Erythroblast (primary cell): ENCODE results near the gene KRAS.

Experiments
- DNase-seq, 2 experiments: peaks; one replicate each; lab custom pipeline; 2025; lab: John Stamatoyannopoulos, UW
- GATA1 ChIP-seq: IDR thresholded peaks from 2 replicates; pipeline ENCODE4 v1.6.1; 2011; ENCODE audit warnings: low read depth, mild to moderate bottlenecking, control low read depth, low read length, moderate library complexity
- POLR2A ChIP-seq: IDR thresholded peaks from 2 replicates; pipeline ENCODE4 v1.6.1; 2011; ENCODE audit warnings: mild to moderate bottlenecking, low read length

The KRAS gene

GRCh38 chr12:25269701-25270100, 19.0 kb upstream of the KRAS start:
- DNase-seq, result no peak
- TF ChIP-seq POLR2A (no peak), GATA1 (no peak)

DNA sequence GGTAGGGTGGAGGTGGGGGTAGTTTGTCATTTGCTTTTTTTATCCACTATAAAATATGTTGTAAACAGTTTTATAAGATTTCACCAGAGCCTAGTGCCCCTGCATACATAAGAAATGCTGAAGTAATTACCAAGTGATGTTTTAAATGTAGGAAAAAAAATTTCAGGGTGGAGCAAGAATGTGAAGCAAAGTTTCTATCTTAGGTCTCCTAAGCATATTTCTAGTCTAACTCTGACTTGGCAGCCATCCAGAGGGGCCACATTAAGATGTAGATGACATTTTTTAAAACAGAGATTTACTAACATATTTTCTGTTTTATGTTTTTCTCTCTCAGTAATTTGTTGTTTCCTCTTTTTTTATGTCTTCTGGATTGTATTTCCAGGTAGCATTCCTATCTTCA, 15.8 kb upstream of the KRAS start:
- TF ChIP-seq GATA1 (no peak), POLR2A (no peak)
- DNase-seq, result peak in 1 of 2 experiments; percentile 22

DNA sequence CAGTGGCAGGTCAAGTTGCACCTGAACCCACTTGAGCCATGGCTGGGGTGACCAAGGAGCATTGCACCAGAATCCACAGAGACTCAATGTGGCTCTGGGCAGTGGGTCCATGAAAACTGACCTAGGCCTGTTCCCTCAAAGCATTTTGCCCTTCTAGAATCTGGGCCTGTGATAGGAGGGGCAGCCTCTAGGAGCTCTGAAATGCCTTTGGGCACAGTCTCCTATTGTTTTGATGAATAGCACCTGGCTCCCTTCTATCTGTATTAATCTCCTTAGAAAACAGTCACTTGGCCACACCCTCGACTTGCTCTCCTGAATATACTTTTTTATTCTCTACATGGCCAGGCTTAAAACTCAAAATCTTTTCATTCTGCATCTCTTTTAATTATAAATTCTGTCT, 14.1 kb upstream of the KRAS start:
- TF ChIP-seq GATA1, result no peak
- TF ChIP-seq POLR2A, result no peak
- no peak for DNase-seq

DNA sequence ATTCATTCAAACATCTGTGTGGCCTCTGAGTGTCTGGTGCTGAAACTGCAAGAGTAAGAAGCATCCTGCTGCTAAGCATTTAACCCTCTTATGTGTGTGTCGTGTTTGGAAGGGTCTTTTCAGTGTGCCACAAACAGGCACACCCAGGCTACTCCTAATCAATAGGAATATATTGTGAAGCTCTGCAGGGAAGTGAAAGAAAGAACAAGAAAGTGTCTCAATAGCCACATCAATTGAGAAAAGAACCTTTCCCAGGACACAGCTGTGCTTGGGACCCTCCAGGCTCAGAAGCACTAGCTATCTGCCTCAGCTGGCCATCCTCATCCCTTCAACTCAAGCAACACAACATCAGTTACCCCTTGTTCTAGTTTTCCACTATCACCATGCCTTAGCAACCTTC, 13.4 kb upstream of the KRAS start:
- DNase-seq, result no peak

GRCh38 chr12:25263594-25263993, 12.9 kb upstream of the KRAS start:
- DNase-seq, result no peak
- TF ChIP-seq GATA1, result no peak

More for the DNA sequence above, 13.4 kb upstream of the KRAS start:
- TF ChIP-seq POLR2A (no peak), GATA1 (no peak)

GRCh38 chr12:25262389-25263074, 11.8 kb upstream of the KRAS start:
- DNase-seq, result no peak

GRCh38 chr12:25257590-25258324, 7.0 kb upstream of the KRAS start:
- TF ChIP-seq POLR2A (no peak), GATA1 (no peak)
- no peak for DNase-seq

More at GRCh38 chr12:25262389-25263074, 11.8 kb upstream of the KRAS start:
- TF ChIP-seq POLR2A (no peak), GATA1 (no peak)

- no peak for TF ChIP-seq GATA1
- TF ChIP-seq POLR2A, result no peak
Measured at GRCh38 chr12:25256826-25257225, 6.1 kb upstream of the KRAS start.

DNA sequence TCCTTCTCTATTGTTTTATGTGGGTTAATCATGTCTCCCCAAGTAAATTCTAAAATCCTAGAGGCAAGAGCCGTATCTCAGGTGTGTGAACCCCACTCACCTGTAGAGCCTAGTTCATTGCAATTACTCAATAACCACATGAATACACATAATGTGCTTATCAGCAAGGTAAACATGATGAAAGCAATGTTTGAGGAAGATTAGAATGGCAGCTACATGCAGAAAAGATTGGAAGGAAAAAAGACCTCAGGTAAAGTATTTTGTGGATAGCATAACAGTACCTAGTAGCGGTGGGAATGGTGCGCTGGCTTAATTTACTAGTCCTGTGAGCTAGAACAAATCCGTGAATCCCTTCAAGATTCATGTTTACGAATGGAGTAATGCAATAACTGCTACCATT, 5.3 kb upstream of the KRAS start:
- no peak for DNase-seq
- TF ChIP-seq GATA1 (no peak), POLR2A (no peak)

More at GRCh38 chr12:25256826-25257225, 6.1 kb upstream of the KRAS start:
- no peak for DNase-seq

DNA sequence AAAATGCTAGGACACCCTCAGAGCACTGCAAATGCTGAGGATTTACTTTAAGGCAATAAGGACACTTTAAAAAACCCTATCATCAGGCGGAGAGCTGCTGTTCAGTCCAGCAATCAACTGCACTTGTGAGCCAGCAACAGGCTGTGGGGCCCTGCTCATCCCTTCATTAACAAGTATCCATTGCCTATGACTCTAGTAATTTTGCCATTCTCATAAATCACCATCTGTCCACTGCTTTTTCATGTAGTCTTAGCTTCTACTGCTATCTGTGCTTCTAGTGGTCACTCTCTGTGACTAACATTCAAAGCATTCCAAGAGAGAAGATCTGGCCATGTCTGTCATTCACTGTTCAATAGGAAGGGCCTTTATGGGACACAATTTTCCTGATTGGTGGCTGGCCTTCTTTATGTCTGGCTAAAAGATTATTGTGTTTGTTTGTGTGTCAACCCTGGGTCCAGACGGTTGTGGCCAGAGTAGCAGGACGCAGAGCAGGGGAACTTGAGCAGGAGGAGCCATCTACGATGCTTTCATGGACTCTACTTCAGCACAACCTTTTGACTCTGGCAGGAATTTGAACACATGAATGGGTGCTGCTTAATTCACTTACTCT, 3.6 kb upstream of the KRAS start:
- DNase-seq, result no peak
- TF ChIP-seq GATA1, result no peak
- TF ChIP-seq POLR2A, result no peak

DNA sequence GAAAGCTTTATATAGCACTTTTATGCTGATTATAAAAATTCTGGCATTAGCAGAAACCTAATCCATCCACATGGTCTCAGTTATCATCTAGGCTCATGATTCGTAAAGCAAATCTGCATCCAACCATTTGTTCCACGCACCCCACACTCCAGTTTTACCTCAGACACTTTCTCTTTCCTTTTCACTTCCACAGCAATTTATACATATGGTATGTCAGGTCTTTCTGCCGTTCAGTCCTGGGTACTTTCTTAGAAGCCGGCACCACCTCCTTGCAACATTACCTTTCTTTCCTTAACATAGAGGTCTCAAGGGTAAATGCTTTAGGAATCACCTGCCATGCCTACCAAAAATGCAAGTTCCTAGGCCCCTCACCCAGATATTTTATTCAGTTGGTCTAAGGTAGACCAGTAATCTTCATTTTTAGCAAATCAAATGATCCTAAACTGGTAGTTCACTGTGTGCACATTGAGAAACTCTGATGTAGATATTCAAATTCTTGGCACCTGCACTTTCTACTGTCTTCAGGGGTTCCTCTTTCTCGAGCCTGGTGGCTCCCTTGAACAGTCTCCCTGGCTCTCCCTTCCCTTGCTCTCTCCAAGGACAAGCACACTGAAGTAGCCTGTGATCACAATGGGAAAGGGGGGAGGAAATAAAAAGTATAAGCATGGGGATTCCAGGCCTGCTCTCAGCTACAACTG, 2.8 kb upstream of the KRAS start:
- no peak for DNase-seq
- no peak for TF ChIP-seq GATA1
- TF ChIP-seq POLR2A, result no peak

DNA sequence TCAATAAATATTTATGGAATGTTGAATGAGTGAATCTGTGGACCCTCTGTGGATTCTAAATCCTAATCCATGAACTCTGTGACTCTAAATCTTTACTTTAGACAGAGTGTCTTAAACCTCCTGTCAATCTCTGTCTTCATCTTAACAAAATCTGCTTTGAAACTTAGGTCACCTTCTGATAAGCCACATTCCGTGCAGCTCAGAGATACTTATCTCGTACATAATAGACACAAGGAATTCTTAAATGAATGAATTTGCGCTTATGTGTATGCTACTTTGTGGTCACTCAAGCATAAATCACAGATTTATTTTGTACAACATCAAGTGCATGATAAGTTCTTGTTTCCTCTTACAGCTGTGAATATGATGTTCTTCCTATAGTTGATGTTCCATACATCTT, 2.2 kb upstream of the KRAS start:
- TF ChIP-seq GATA1 (no peak), POLR2A (no peak)
- no peak for DNase-seq

GRCh38 chr12:25251769-25252168, 1.0 kb upstream of the KRAS start:
- no peak for DNase-seq
- no peak for TF ChIP-seq POLR2A
- TF ChIP-seq GATA1, result no peak
